ENCODE results near the gene NPSR1.
"Not testable (repeated sequence)": the region's sequence is repeated elsewhere in the genome, so short reads cannot be mapped to it uniquely, and the experiment has no call there.

Gene NPSR1

DNA sequence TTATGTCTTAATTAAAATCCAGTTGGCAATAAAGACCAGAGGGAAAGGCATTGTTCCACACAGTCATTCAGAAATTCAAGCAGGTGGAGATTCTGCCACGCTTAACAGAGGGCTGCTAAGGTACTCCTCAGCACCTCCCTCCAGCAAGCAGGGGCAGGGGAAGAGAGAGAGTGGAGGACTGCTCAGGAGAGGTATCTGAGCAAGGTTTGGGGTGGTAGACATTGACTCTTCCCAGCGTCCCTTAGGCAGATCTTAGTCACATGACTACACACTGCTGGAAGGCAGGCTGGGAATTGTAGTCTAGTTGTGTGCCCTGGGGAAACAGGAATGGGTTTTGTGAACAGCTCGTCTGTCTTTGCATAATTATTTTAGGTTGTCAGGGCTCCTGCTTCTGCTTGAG, 181.6 kb downstream of the NPSR1 start:
- DNase-seq, result no peak

GRCh38 chr7:34840176-34840785, 182.3 kb downstream of the NPSR1 start:
- DNase-seq, result no peak

DNA sequence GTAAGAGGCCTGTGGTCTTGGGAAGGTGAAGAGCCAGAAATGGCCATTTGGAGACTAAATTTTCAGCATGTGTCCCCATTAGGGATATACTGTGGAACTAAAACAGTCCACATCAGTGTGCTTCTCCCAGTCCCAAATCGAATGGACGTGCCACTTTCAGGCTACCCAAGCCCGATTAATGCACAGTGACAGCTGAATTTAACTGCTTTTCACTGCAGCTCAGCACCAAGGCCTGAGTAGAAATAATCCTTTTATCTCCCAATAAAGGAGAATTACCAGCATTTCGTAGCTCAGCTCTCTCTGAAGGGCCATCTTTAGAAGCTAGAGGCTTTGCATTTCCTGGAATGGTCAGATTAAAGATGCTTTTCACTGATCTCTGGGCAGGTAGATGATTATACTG, 183.3 kb downstream of the NPSR1 start:
- no peak for DNase-seq

DNA sequence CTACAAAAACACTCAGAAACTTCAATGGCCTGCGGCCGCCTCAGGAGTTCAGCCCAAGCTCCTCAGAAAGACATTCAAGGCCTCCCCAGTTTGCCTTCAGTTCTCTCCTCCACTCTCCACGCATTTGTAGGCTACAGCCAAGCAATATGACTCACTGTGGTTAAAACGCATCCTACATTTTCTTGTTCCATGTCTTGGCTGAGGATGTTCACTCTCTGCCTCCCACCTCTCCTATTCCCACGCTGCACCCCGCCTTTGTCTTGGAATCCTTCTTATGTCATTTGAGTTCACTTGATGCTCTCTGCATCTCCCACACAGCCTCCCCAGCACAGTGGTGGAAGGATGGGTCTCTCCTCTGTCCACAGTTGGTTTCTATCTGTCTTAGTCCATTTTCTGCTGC, 184.8 kb downstream of the NPSR1 start:
- no peak for DNase-seq

DNA sequence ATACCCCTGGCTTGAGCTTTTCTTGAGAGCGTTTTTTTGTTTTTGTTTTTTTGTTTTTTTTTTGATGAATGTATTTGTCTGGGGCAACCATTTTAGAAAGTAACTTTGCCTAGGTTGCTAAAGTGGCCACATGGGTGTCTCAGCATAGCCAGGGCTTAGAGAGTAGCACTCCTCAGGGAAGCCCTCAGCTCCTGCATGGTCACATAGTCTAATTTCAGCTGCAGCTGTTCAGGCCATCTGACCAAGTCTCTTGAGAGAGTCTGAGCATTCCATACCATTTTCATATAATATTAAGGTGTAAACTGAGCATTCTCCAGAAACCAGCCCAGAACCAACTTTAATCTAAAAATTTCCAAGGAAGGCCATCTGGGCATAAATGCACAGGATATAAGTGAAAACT, 186.4 kb downstream of the NPSR1 start:
- DNase-seq, result no peak

DNA sequence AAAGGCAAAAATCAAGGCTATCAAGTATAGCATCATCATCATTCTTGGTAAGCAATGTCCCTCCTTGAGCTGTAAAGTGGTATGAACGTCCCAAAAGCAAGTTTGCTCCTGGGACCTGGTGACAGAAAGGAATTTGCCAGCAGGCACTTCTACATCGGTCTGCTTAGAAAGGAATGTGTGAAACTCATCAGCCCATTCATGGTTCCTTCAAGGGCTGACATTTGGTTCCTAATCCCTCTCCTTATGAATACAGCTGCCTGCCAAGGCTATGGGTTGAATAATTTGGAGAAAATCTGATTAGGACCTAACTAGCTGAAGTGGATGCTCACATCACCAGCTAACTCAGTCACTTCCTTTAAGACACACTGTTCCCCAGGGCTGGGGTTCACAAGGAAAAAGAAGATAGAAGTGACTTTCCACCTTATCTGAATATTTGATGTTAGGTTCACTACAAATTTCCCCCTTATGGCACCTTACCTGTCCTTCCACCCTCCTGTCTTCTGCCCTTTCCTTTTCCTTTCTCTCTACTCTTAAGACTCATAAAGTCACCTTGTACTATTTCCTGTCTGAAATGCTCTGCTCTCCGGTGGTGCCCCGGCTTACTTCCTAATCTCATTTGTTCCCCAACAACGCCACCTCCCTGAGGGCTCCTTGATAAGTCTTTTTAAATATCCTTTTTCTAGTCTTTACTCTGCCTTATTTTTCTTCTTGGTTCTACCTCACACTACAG, 187.1 kb downstream of the NPSR1 start:
- no peak for DNase-seq

GRCh38 chr7:34845666-34846361, 187.8 kb downstream of the NPSR1 start:
- DNase-seq, result no peak

- DNase-seq, result no peak
Measured at GRCh38 chr7:34846976-34847375, 189.0 kb downstream of the NPSR1 start.

DNA sequence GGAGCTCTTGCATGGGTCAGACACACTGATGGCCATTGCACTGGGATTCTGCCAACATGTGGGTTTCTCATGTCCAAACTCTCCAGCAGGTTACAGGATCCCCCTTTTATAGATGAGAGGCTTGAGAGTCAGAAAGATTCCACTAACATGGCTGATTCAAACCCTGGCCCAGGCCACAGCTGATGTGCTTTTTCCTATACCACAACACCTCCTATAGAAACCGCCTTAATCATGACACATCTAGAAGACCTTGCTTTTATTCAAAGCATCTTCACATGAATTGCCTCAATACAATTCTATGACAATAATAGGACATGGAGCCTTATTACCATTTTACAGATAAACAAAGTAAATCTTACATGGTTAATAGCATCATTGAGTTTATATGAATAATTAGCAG, 190.7 kb downstream of the NPSR1 start:
- DNase-seq, result no peak

DNA sequence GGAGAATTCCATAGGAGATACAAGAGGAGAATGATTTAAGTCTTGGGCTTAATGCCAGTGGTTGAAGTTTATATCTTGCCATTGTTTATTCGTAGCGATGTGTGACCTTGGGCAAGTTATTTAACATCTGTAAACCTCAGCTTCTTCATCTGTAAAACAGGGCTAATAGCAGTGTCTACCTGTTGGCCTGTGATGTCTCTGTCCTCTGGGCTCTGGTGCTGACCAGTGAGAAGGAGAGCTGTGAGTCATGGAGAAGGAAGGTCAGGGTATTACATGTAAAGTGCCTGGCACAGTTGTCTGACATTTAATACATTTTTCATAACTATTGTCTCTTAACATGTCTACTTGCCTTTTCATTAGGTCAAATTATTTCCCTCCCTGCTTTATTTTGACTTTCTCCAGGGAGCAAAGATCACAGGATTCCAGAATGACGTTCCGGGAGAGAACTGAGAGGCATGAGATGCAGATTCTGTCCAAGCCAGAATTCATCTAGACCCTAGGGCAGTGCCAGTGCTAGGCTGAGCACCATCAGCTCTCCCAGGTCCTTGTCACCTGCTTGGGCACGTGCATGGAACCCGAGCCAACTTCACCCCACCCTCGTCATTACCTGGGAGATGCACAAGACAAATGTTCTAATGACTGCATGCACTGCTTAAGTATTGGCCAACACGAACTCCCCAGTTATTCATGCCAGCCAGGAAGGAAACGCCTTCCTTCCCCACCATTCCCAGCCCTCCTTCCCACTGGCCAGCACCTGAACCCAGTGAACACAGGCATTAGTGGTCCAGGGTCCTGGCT, 191.3 kb downstream of the NPSR1 start:
- DNase-seq, result no peak

DNA sequence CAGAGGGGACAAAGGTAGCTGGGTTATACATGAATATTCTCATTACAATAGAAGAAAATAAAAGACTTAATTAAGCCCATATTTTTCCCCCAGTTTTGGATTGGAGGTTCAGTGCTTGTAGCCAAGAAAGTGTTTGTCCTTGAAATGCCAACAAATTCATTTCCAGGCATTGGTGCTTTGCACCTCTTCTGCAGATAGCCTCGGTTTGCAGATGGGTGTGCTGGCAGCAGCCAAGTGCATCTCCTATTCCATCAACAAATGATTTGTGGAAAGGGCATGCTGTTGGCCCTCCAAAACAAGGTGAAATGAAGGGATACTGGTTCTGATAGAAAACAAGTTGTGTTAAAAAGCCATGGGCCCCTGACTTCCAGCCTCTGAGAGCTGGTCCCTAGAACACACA, 192.0 kb downstream of the NPSR1 start:
- no peak for DNase-seq

DNA sequence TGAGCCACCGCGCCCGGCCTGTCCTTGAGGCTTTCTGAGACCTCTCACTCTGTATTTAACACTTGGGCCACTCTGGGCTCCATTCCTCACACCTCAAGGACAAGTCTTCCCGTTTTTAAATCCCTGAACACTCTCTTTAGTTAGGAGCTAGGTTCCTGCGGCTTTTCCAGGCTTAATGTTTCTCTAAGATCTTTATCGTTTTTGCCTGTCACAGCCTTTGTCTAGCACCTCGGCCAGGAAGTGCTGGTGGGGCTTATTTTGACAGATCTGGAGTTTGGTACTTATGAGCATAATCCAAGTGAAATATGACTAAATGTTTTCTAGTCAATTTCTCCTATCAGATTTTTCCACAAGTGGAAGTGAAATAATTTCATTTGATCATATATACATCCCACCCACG, 192.7 kb downstream of the NPSR1 start:
- DNase-seq, result no peak

- DNase-seq, result peak; percentile 95
Measured at GRCh38 chr7:34851431-34851830, 193.4 kb downstream of the NPSR1 start.

DNA sequence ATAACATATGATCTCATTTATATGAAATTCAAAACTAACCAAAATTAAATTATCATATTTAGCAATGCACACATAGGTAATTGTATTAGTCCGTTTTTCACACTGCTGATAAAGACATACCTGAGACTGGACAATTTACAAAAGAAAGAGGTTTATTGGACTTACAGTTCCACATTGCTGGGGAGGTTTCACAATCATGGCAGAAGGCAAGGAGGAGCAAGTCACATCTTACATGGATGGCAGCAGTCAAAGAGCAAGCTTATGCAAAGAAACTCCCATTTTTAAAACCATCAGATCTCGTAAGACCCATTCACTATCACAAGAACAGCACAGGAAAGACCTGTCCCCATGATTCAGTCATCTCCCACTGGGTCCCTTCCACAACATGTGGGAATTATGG, 200.4 kb downstream of the NPSR1 start:
- not testable (repeated sequence) for DNase-seq

DNA sequence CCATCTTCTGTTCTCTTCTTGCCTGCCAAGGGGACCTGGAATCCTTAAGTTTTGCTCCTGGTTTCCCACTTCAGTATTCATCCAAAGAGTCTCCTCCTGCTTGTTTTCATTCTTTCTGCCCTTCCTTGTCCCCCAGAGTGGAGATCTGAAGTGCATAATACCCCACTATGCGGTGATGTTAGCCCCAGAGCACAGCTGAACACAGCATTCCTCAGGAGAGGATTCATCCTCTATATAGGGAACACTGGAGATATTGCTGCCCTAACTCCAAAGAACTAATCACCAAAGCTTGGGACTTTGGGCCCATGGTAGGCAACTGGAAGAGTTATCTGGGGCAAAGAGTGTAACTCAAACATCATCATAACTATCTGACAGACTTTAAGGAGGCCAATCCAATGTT, 201.3 kb downstream of the NPSR1 start:
- not testable (repeated sequence) for DNase-seq

DNA sequence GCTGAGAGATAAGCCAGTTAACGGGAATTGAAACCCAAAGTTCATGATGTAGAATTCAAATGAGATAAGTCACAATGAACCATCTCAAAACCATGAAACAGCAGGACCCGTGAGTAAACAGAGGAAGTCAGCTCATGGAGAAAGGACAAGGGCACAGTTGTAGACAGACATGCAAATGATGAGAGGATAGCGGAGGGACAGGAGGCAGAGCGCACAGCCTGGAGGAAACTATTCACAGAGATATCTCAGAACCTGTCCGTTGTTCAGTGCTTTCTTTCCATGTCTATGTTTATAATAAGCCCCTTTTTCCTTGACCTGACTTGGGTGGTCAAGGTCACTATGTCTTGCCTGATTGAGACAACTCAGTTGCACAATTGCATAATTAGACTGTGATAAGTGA, 208.2 kb downstream of the NPSR1 start:
- DNase-seq, result not testable (repeated sequence)

DNA sequence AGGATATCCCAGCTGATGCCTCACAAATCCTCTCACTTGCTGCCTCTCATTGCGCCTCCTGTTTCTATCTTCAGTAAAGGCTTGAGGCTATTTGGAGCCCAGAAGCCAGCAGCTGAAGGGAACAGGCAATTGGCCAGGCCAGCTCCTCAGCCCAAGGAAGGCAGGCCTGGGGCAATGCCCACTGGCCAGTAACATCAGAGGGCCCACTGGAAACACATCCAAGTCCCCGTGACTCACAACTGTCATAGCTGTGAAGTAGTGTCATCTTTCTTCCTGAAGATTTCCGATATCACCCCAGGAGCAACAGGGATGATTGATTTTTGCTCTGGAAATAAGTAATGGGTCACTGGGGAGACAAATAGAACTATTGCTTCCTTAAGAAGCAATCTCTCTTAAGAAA, 209.3 kb downstream of the NPSR1 start:
- DNase-seq, result not testable (repeated sequence)

DNA sequence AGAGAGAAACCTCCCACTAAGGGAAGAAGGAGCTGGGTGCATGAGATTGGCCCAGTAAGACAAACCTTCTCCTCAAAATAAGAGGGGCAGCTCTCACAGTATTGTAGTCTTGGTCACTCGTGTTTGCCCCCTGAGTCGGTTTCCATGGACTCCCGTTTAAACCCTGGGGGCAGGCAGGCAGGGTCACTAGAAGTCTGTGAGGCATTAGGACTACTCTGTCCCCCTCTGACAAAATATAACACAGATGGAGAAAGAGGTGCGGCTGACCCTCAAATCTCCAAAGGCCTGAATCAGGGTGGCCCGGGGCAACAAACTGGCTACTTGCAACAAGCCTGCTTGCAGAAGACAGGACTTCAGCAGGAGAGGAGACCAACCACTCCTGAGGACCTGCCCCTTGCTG, 210.6 kb downstream of the NPSR1 start:
- DNase-seq, result not testable (repeated sequence)

- no peak for DNase-seq
Measured at GRCh38 chr7:34869057-34869456, 211.0 kb downstream of the NPSR1 start.

DNA sequence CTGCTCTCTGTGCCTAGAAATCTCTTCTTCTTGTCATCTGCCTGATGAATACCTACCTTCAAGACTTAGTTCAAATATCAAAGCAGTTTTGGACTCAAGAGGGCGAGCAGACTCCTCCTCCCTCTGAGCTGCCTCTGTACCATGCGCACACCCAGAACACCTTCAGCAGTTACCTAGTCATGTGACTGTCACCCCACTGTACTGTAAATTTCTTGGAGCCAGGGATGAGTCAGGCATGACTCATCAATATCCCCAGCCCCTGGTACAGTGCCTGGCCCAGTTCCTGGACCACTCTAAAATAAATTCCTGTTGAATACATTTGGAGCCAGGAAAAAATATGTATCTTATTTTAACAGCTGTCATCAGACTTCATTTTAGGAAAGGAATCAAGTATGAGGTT, 212.0 kb downstream of the NPSR1 start:
- not testable (repeated sequence) for DNase-seq

DNA sequence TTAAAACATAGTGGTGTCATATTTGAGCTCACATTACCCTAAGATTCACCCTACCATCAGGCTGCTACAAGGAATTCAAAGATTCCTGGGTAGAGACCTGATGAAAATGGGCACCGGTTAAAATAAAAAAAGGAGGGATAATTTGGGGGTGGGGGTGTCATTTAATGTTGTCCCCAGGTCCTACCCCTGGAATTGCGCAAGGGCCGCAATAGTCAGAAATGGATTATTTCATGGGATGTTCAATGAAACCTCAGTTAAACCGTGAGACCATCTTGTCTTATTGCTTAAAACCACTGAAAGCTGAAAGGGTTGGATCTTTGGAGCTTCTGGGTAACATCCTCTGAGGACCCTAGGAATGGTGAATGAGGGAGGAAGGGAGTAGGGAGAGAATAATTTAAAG, 216.3 kb downstream of the NPSR1 start:
- not testable (repeated sequence) for DNase-seq

GRCh38 chr7:34875481-34875880, 217.5 kb downstream of the NPSR1 start:
- DNase-seq, result no peak
